NCI-H1417 treated with DMSO at 0.1 percent for 48 hours (cell line): ENCODE data around the gene NKG7.

ENCODE experiments used
- DNase-seq: peaks from one replicate; lab custom pipeline; 2025; lab: John Stamatoyannopoulos, UW

Gene NKG7

DNA sequence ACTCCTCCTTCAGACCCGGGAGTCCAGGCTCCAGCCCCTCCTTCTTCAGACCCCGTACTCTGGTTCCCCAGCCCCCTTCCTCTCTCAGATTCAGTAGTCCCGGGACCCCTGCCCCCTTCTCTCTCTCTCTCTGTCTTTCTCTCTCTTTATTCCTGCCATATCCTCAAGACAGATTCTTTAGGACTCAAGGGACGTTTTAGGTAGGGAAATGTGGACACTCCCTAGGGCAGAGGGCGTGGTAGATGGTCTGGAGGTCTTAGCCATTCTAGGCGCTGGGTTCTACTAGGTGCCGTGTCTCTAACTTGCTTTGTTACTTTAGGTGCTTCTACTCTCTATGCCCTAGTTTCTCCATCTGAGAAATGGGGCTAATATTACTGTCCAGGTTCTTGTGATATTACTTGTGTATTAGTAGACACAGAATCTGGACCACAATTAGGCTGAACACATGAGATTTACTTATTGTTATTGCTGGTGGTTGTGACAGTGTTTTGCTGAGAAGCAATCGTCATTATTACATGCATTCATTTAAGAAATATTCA lies 18.7 kb upstream of the NKG7 start:
- no peak for DNase-seq

- no peak for DNase-seq
Observed at GRCh38 chr19:51389143-51389542, 16.7 kb upstream of the NKG7 start.

DNA sequence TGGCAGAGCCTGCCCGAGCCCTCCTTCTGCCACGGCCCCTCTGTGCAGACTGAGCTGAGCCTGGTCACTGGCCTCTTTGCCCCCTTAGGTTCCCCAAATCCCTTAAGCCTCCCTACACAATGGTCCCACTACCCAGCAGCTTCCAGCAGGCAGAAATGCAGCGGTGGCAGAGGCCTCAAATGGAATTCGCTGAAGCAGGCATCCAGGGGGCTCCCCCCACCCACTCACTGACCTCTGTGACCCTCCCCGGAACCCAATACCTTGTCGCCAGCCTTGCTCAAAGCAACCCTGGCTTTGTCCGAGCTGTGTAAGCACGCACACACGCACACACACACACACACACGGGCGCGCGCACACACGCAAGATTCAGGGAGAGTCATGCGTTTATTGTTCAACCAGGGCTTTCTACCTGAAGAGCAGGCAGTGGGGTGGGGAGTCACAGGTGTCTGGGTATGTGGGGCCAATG lies 15.5 kb upstream of the NKG7 start, which contains the start of gene LIM2:
Gene LIM2 (minus strand): TSS at position 51 of the 466 bp plus-strand sequence. CDS start 531 bp downstream, outside the sequence.
- DNase-seq = no peak

DNA sequence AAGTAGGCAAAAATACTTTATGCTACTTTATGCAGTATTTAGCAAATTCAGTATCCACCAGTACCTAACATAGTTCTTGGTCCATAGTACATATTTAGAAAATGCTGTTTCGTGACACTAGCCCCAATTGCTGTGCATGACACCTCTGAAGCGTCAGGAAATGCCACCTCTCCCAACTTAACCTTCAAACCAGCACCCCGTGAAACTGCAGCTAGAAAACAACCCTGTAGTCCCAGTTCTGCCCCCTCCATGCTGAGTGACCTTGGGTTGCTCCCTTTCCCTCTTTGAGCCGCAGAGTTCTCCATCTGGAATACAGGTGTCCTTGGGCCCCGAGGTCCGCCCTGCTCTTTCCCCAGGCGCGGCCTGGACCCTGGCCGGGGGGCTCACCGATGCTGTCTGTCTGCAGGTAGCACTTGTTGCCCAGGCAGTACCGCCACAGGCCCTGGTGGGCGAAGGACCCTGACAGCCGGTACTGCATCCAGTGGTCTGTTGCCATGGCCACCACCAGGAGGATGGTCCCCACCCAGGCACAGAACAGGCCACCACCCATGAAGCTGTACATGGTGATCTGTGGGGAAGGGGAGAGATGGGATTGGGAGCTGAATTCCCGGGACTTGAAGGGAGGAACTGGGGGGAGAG lies 14.5 kb upstream of the NKG7 start:
- no peak for DNase-seq

DNA sequence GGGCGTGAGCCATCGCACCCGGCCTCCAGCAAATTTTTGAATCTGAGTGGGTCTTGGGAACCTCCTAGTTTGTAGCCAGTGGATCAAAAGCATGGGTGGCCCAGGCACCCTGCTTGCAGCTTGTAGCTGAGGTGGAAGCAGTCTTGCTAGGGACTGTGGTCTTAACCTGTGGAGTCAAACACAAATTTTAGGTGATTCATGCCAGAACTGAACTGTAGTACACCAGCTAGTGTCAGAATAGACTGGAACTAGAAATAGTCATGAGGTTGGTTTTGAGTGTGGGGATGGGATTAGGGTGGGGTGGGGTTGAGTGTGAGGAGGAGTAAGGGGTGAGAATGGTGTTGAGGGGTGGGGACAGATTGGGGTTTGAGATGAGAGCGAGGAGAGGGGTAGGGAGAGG lies 9.6 kb upstream of the NKG7 start:
- DNase-seq = no peak

- no peak for DNase-seq
Observed at GRCh38 chr19:51380379-51380778, 7.9 kb upstream of the NKG7 start.

GRCh38 chr19:51377422-51377821 lies 5.0 kb upstream of the NKG7 start:
- no peak for DNase-seq

DNA sequence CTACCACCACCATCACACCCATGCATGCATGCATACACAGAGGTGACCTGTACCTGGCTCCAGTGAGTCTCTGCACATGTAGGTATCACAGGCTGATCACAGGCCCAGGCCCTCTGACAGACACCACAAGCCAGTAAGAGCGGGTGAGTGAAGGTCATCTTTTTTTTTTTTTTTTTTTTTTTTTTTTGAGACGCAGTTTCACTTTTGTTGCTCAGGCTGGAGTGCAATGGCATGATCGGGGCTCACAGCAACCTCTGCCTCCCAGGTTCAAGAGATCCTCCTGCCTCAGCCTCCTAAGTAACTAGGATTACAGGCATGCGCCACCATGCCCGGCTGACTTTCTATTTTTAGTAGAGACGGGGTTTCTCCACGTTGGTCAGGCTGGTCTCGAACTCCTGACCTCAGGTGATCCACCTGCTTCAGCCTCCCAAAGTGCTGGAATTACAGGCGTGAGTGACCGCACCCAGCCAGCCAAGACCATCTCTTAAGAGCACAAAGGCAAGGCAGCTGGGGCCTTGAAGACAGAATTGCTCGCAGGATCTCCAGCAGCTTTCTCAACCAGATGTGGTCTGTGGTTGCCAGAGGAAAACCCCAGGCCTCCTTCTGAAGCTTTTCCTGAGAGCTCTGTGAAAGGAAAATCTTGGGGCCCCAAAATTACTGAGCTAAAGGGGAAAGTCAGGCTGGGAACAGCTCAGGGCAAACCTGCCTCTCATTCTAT lies 3.2 kb upstream of the NKG7 start:
- no peak for DNase-seq

- DNase-seq = no peak
Observed at GRCh38 chr19:51372021-51372648, 319 bp downstream of the NKG7 start.

DNA sequence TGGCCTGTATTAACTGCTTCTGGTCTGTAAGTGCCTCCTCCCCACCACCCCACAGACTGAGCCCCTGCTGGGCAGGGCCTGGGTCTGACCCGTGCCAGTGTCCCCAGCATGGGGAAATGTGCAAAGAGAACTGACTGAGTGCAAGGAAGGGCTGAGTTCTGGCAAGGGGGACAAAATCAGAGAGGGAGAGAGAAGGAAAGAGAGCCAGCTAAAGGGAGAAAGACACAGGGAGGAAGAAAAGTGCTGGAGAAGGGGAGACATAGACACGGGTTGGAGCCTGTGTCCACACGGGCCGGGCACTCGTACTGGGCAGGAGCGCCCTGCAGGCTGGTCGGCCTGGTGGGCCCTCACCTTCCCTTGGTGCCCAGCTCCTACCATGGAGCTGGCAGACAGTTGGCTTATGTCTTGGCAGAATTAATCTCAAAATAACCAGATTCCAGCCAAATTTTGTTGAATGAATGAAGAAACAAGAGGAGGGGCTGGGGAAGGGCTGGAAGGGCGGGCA lies 1.2 kb downstream of the NKG7 start:
- no peak for DNase-seq

DNA sequence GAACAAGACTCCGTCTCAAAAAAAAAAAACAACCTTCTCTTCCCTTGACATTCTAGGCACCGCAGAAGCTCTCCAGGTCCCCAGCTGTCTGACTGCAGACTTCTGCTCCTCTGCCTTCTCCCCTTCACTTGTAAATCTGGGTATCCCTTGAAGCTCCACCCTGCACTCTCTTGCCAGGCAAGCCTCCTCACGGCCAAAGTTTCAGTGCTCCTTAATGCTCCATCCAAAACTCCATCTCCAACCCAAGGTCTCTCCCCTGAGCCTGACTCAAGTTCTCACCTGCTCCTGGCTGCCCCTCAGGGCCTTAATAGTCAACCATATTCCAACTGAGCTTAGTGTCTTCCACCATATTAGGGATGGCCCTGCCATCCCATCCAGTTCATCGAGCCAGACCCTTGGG lies 2.2 kb downstream of the NKG7 start:
- DNase-seq = no peak

- no peak for DNase-seq
Observed at GRCh38 chr19:51368366-51369282, 3.8 kb downstream of the NKG7 start, which contains the start of gene CLDND2. TSS of gene CLDND2 (minus strand) at chr19:51369003. CDS start at chr19:51368577, 426 bp downstream.

DNA sequence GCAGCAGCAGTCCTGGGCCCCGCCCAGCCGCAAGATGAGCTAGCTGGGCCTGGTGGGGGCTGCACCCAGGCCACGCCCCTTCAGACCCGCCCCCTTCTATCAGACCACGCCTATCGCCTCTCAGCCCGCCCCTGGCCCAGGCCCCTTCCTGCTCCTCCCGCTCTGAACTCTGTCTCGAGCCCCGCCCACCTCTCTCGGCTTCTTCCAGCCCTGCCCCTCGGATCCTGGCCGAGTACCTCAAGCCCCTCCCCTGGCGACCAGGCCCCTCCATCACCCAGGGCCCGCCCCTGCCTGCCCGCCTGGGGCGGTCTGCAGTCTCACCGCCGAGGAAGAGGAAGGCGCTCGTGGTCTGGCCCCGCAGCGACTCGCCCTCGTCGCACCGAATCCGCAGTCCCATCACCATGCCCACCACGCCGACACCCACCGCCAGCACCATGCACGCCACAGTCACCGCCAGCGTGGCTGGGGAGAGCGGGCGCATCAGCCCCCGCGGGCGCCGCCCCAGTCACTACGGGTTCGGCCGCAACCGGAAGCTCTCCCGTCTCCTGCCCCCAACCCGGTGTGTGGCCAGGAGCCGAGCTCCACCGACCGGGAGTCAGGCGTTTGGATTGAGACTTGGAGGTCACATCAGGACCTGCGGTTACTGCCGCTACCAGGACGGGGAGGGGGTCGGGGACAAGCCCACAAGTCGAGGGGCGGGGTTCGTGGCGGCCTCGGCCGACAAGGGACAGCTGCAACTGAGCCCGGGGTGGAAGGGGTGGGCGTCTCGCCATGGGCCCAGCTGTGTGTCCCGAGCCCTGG lies 4.7 kb downstream of the NKG7 start:
- DNase-seq = no peak

GRCh38 chr19:51367255-51367564 lies 5.2 kb downstream of the NKG7 start:
- DNase-seq = no peak

GRCh38 chr19:51366389-51367254 lies 5.8 kb downstream of the NKG7 start:
- no peak for DNase-seq

- no peak for DNase-seq
Observed at GRCh38 chr19:51365965-51366388, 6.5 kb downstream of the NKG7 start, which contains the start of gene ETFB. TSS of gene ETFB (minus strand) at chr19:51366388. CDS start at chr19:51366326, 62 bp downstream.

- no peak for DNase-seq
Observed at GRCh38 chr19:51365211-51365964, 7.1 kb downstream of the NKG7 start.

GRCh38 chr19:51364200-51365106 lies 8.0 kb downstream of the NKG7 start:
- no peak for DNase-seq
